NB4 (cell line): ENCODE data around the gene CGNL1.

ENCODE experiments used
- DNase-seq: peaks from one replicate; pipeline ENCODE4 v3.0.0; 2010; ENCODE audit warnings: low read depth
- H3K4me3 ChIP-seq: one replicate; pipeline ENCODE4 v1.5.1; 2011; ENCODE audit warnings: mild to moderate bottlenecking, low read depth, low read length, moderate library complexity
- MYC ChIP-seq: IDR thresholded peaks from 2 replicates; pipeline ENCODE4 v1.6.1; 2011; ENCODE audit warnings: low read depth, low read length
- POLR2A ChIP-seq: IDR thresholded peaks from 2 replicates; pipeline ENCODE4 v1.6.1; 2011; ENCODE audit warnings: mild to moderate bottlenecking; ENCODE audit not compliant: insufficient read length; ENCODE audit errors: extremely low read depth
- TF ChIP-seq, protein P1 (sequence below): IDR thresholded peaks from one replicate; pipeline ENCODE4 v1.5.1; 2012; ENCODE audit warnings: low read depth, low read length
- TF ChIP-seq, protein P2 (sequence below): IDR thresholded peaks from 2 replicates; pipeline ENCODE4 v1.6.1; 2011; ENCODE audit warnings: low read depth, low read length

The CGNL1 gene

DNA sequence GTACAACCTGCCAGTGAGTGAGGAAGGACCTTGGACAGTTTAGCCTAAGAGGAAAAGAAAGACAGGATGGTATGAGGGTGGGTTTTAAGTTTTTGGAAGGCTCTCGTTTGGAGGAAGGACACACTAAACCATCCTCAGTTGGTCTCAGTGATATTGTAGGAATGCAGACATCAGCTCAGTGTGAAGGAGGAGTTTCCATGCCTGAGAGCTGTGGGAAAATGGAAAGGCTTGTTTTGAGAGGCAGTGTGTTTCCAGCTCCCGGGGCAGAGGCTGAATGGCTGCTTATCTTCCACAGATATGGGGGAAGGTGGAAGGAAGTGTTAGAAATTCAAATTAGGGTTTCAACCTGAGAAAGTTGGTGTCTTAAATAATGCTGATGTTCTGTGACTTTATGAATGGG lies 125.8 kb downstream of the CGNL1 start:
- DNase-seq = no peak
- no peak overlapping the region for H3K4me3 ChIP-seq
- TF ChIP-seq, protein P1, sequence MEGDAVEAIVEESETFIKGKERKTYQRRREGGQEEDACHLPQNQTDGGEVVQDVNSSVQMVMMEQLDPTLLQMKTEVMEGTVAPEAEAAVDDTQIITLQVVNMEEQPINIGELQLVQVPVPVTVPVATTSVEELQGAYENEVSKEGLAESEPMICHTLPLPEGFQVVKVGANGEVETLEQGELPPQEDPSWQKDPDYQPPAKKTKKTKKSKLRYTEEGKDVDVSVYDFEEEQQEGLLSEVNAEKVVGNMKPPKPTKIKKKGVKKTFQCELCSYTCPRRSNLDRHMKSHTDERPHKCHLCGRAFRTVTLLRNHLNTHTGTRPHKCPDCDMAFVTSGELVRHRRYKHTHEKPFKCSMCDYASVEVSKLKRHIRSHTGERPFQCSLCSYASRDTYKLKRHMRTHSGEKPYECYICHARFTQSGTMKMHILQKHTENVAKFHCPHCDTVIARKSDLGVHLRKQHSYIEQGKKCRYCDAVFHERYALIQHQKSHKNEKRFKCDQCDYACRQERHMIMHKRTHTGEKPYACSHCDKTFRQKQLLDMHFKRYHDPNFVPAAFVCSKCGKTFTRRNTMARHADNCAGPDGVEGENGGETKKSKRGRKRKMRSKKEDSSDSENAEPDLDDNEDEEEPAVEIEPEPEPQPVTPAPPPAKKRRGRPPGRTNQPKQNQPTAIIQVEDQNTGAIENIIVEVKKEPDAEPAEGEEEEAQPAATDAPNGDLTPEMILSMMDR = no peak
- TF ChIP-seq POLR2A (no peak), MYC (no peak)
- TF ChIP-seq, protein P2, sequence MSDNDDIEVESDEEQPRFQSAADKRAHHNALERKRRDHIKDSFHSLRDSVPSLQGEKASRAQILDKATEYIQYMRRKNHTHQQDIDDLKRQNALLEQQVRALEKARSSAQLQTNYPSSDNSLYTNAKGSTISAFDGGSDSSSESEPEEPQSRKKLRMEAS = no peak

DNA sequence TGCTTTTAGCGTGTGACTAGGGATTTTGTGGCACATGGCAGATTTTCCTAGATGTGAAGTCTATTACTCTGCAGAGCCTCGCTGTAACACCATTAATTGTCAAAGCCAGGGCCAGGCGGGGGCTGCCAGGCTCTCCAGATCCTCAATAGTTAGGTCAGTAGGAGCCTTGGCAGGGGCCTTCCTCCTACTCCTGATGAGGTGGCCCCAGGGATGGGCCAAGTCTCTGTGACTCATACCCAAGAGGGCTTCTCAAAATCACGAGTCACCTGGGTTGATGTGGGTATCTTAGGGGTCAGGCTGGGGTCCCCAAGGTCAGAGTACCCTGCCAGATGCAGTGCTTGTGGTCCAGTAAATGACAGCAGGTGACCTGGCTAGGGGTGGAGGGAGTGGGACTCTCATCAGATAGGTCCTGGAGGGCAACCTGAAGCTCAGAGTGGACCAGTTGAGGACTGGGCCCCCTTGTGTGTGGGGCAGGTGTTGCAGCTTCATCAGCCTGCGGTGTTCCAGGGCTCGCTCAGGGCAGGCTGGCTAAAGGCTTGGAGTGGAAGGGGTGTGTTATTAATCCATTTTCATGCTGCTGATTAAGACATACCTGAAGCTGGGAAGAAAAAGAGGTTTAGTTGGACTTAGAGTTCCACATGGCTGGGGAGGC lies 126.9 kb downstream of the CGNL1 start:
- TF ChIP-seq, protein P2 = no peak
- no peak for TF ChIP-seq MYC
- TF ChIP-seq, protein P1 = peak; percentile 40
- peak; percentile 9 for DNase-seq
- H3K4me3 ChIP-seq = no peak overlapping the region

DNA sequence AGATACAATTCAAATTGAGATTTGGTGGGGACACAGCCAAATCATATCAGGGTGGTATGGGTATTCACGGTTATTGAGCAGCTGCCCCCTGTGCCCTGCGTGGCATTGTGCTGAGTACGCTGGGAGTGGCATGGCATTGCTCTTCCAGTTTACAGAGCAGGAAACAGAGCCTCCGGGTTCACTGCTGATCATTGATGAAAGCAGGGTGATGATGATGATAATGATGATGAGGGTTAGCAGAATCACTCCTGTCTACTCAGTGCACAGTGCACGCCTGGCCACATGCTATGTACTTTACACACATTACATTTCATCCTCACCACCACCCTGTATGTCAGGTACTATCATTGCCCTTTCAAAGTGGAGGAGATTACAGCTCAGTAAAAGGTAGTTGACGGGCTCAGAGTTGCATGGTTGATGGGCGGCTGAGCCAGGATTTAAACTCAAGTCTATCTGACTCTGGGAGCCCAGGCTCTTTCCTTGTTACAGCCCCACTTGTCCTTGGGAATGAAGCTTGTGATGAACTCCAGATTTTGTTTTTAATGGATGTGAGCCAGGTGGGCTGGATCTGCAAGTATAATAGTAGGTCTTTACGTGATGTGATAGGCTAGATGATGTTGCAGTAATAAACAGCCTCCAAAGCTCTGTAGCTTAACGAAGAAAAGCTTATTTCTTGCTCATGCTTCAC lies 127.8 kb downstream of the CGNL1 start:
- H3K4me3 ChIP-seq = no peak overlapping the region
- TF ChIP-seq, protein P1 = no peak
- TF ChIP-seq, protein P2 = no peak
- no peak for TF ChIP-seq POLR2A
- TF ChIP-seq MYC = no peak
- no peak for DNase-seq

DNA sequence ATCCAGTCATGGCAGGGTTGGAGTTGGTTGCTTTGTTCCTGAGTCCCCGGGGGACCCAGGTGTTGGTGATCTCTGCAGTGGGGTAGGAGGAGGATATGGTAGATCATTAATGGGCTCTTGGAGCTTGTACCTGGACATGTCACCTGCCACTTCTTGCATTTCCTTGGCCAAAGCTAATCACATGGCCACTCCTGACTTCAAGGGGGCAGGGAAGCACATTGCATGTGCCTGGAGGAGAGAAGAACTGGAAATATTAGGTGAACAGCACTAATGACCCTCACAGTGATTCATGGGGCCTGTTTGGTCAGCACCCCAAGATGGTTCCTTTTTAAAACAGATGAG lies 128.3 kb downstream of the CGNL1 start:
- H3K4me3 ChIP-seq = no peak overlapping the region
- DNase-seq = no peak
- TF ChIP-seq, protein P2 = no peak
- no peak for TF ChIP-seq POLR2A
- TF ChIP-seq, protein P1 = no peak
- no peak for TF ChIP-seq MYC

DNA sequence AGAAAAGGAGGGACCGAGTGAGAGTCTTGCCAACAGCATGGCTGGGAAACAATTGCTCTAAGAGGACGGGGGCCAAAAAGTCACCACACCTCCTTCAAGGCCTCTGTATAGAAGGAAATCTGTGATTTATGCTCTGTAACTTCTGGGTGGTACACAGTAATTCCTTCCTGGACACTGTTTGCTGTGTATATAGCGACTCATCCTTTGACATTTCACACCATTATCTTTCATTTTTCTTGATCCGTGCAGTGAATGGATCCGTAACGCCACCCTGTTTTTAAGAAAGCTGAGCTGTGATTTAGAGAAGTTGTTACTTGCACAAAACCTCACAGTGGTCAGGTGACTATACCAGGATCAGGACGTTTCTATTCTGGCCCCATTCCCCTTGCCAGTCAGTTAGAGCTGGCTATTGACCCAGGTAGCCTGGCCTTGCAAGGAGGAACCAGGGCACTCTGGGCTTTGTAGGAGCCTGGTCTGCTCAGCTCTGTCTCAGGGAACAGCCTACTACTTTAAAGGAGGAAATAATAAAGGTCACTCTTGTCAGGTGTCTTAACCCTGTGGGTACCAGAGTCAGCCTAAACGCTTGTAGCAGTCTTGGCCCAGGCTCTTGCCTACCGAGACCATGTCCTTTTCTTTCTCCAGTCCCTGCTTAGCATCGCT lies 128.9 kb downstream of the CGNL1 start:
- TF ChIP-seq MYC = no peak
- no peak for TF ChIP-seq POLR2A
- TF ChIP-seq, protein P1 = no peak
- TF ChIP-seq, protein P2 = no peak
- no peak for DNase-seq

More for the DNA sequence above, 128.9 kb downstream of the CGNL1 start:
- H3K4me3 ChIP-seq = no peak overlapping the region
